Germinal center (tissue), 1 donor: ENCODE results near the gene BTBD17.
A peak's percentile ranks its signal among the peaks of the same experiment; 100 is the strongest.

Source experiments
- DNase-seq: peaks from one replicate; pipeline ENCODE4 v3.0.0; 2012; ENCODE audit warnings: mixed read lengths, low spot score

Gene BTBD17

GRCh38 chr17:74335529-74336062, 26.1 kb downstream of the BTBD17 start:
- DNase-seq, result no peak

DNA sequence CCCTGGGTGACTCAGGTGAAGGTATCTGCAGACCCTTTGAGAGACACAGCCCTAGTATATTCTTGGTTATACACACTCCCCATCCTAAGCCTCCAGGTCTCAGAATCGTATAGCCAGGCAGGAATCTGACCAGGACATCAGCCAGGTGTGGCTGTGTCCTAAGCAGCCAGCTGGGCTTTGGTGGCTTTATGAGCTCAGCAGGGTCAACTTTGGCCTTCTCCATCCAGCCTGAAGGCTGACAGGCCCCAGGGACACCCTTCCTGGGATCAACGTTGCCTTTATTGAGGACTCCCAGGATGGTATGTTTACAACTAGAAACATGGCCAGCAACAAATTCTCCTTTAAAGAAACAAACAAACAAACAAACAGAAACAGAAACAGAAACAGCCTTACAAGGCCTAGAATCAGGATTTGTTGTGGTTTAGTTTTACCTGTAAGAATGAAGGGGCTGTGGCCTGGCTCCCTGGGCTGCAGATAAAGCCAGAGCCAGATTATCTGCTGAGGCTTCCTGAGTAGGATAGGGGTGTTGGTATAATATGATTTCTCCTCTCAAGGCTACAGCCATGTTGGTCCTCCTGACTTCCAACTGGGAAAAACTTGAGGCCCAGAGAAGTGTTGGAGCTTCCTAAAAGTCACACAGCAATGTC, 27.2 kb downstream of the BTBD17 start:
- no peak for DNase-seq

DNA sequence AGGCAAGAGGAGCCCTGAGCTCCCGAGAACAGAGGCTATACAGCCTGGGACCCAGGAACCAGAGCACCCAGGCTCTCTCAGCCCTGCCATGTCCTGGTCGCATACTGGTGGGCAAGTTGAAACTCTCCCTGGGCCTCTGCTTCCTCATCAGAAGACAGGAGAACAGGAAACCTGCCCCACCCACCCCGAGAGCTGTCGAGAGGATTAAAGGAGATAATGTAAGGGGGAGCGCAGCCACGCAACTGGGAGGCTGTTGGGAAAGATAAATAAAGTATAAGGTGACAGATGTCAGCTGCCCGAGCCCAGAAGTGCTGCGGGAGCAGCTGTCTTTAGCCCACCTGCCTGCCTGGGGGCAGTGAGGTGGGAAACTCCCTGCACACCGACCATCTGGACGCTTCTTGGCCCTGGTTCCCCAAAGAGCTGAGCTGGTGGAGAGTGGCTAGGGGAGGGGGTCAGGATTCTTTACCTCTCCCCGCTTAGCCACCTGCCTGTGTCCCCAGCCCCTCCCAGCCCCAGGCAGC, 28.8 kb downstream of the BTBD17 start:
- no peak for DNase-seq

GRCh38 chr17:74332017-74332650, 29.5 kb downstream of the BTBD17 start:
- no peak for DNase-seq

GRCh38 chr17:74330446-74330845, 31.2 kb downstream of the BTBD17 start:
- DNase-seq, result no peak

GRCh38 chr17:74329378-74329777, 32.3 kb downstream of the BTBD17 start:
- no peak for DNase-seq

- DNase-seq, result no peak
Observed at GRCh38 chr17:74328487-74328886, 33.2 kb downstream of the BTBD17 start.

GRCh38 chr17:74326506-74326905, 35.2 kb downstream of the BTBD17 start:
- no peak for DNase-seq

DNA sequence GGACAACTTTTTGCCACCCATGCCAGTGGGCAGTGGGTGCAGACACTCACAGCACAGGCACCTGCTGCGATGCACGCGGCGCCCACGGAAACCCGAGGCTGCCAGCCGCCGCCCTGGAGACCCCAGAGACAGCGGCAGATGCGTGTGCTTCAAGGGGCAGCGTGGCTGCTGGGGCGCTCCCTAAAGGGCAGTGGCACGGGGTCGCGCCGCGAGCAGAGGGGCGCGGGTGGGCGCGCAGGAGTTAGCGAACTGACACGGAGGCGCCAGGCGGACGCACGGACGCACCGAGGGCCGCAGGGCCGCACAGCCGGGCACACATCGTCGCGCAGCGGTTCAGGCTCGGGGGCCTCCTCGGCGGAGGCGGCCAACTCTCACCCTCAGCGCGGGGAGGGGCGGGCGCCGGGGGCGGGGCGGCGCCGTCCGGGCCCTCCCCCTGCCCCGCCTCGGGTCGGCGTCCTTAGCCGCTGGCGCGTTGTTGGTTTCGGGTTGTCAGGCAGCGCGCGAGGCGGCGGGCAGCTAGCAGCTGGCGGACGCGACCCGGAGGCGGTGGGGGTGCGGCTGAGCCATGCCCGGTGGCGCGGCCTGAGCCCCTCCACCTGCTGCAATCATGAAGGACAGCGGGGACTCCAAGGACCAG, 35.8 kb downstream of the BTBD17 start, which contains the start of gene KIF19:
TSS of gene KIF19 (plus strand) at position 484 of the 637 bp plus-strand sequence. CDS start at position 608, 124 bp downstream.
- peak; percentile 55 for DNase-seq

DNA sequence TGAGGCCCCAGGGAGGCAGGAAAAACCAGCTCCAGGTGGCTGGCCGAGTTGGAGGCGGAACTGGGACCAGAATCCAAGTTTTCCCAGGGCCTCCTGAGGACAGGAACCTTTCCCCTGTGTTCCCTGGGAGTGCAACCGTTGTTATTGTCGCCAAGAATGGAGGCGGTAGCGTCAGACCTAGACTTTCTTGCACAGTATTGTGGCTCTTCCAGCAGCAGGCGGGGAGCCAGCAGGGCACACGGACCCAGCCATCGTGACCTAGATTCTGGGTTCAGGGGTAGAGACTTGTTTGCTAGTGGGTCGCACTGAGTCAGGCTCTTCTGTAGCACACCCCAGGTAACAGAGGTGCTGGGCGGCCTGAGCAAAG, 36.3 kb downstream of the BTBD17 start:
- DNase-seq, result no peak

- DNase-seq, result no peak
Observed at GRCh38 chr17:74324521-74324920, 37.1 kb downstream of the BTBD17 start.

DNA sequence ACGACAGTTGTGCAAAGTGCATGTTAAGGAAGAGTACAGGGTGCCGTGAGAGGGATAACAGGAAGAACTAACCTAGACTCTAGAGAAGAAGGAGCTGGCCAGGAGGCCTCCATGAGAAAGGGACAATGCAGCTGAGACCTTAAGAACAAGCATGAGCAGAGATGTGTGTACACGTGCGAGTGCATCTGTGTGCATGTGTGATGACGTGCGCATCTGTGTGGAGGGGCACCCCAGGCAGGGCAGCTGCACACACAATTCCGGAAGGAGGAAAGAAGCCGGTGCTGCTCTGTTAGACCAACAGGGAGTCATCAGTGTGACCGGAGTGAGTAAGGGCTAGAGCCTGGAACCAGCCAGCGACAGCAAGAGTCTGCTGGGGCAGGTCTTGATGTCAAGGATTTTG, 43.3 kb downstream of the BTBD17 start:
- DNase-seq, result no peak

- no peak for DNase-seq
Observed at GRCh38 chr17:74317071-74317470, 44.6 kb downstream of the BTBD17 start.

DNA sequence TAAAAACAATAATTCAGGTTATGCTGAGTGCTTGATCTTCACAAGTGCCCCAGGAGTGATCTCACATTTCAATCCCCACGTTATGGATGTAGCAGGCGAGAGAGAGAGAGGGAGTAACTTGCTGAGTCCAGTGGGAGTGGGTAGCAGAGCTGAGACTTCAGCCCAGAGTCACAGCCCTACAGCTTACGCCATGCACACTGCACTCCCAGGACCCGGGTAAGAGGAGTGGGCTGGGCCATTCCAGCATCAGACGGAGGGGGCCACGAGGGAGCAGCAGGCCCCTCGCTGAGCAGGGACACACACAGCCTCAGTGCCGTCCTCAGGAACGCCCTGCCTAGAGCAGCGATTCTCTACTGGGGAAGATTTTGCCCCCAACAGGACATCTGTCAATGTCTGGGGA, 45.4 kb downstream of the BTBD17 start:
- DNase-seq, result no peak

DNA sequence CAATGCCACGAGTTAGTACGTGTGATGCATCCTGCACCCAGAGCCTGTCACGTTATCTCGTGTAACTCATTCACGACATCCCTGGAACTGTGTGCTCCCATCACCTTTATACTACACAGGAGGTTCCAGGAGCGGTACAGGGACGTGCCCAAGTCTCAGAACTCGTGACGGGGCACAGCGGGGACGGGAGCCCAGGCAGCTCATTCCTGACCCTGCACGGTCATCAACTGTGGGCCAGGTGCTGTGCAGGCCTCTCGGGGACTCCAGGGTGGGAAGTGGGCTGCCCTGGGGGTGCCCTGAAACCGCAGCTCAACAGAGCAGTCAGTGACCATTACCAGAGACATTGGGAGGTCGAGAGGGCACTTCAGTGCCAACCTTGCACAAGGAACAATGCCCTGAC, 46.8 kb downstream of the BTBD17 start:
- DNase-seq, result no peak

- no peak for DNase-seq
Observed at GRCh38 chr17:74309902-74310301, 51.8 kb downstream of the BTBD17 start.

GRCh38 chr17:74307984-74308773, 53.5 kb downstream of the BTBD17 start:
- DNase-seq, result no peak
